ENCODE data around the gene HOMER1. TPM values are rescaled to one million over a fixed set of nuclear protein-coding genes. Genes with fewer than 3 reads are reported as not detected.

The HOMER1 gene
- polyA plus RNA-seq, 1 donor, result 3.8 TPM

- Histone ChIP-seq H3K27me3 (ENCODE audit: control insufficient read depth, insufficient read depth, low read length) (no peaks in the 10 kb centered on the region), H3K9me3 (ENCODE audit: control insufficient read depth, low read depth, low read length) (no peaks in the 10 kb centered on the region), H3K4me3 (ENCODE audit: low read length) (no peak overlapping the region), H3K36me3 (ENCODE audit: control insufficient read depth, insufficient read depth, low read length) (no peaks in the 10 kb centered on the region), H3K4me1 (ENCODE audit: control insufficient read depth, insufficient read depth, low read length) (no peaks in the 10 kb centered on the region), H3K27ac (ENCODE audit: low read length) (no peak overlapping the region)
- no peak for DNase-seq
These were observed 23.5 kb downstream of the HOMER1 start for GRCh38 chr5:79490323-79490936.

- no peak overlapping the region for H3K27ac ChIP-seq (ENCODE audit: low read length)
- no CpG with 5 or more reads among the region's 1 CpG for WGBS (ENCODE audit: insufficient coverage, low lambda C conversion rate)
- DNase-seq, result no peak
- no peaks in the 10 kb centered on the region for H3K9me3 ChIP-seq (ENCODE audit: control insufficient read depth, low read depth, low read length)
- H3K36me3 ChIP-seq (ENCODE audit: control insufficient read depth, insufficient read depth, low read length), result no peaks in the 10 kb centered on the region
- H3K4me1 ChIP-seq (ENCODE audit: control insufficient read depth, insufficient read depth, low read length), result no peaks in the 10 kb centered on the region
- no peak overlapping the region for H3K4me3 ChIP-seq (ENCODE audit: low read length)
- H3K27me3 ChIP-seq (ENCODE audit: control insufficient read depth, insufficient read depth, low read length), result no peaks in the 10 kb centered on the region
These were observed 24.2 kb downstream of the HOMER1 start for GRCh38 chr5:79489773-79490172.

GRCh38 chr5:79488775-79489174 is 25.2 kb downstream of the HOMER1 start:
- H3K4me1 ChIP-seq (ENCODE audit: control insufficient read depth, insufficient read depth, low read length), result no peaks in the 10 kb centered on the region
- no peak overlapping the region for H3K27ac ChIP-seq (ENCODE audit: low read length)
- no peaks in the 10 kb centered on the region for H3K27me3 ChIP-seq (ENCODE audit: control insufficient read depth, insufficient read depth, low read length)
- no peaks in the 10 kb centered on the region for H3K9me3 ChIP-seq (ENCODE audit: control insufficient read depth, low read depth, low read length)
- DNase-seq, result no peak
- no peaks in the 10 kb centered on the region for H3K36me3 ChIP-seq (ENCODE audit: control insufficient read depth, insufficient read depth, low read length)
- H3K4me3 ChIP-seq (ENCODE audit: low read length), result no peak overlapping the region

GRCh38 chr5:79488058-79488457 is 25.9 kb downstream of the HOMER1 start:
- H3K27ac ChIP-seq (ENCODE audit: low read length), result no peak overlapping the region
- DNase-seq, result no peak
- no peaks in the 10 kb centered on the region for H3K4me1 ChIP-seq (ENCODE audit: control insufficient read depth, insufficient read depth, low read length)
- no peaks in the 10 kb centered on the region for H3K9me3 ChIP-seq (ENCODE audit: control insufficient read depth, low read depth, low read length)
- H3K4me3 ChIP-seq (ENCODE audit: low read length), result no peak overlapping the region
- no peaks in the 10 kb centered on the region for H3K36me3 ChIP-seq (ENCODE audit: control insufficient read depth, insufficient read depth, low read length)
- WGBS (ENCODE audit: insufficient coverage, low lambda C conversion rate), result no CpG with 5 or more reads among the region's 3 CpGs
- no peaks in the 10 kb centered on the region for H3K27me3 ChIP-seq (ENCODE audit: control insufficient read depth, insufficient read depth, low read length)

- Histone ChIP-seq H3K4me1 (ENCODE audit: control insufficient read depth, insufficient read depth, low read length) (no peaks in the 10 kb centered on the region), H3K27ac (ENCODE audit: low read length) (no peak overlapping the region), H3K36me3 (ENCODE audit: control insufficient read depth, insufficient read depth, low read length) (no peaks in the 10 kb centered on the region), H3K4me3 (ENCODE audit: low read length) (no peak overlapping the region), H3K9me3 (ENCODE audit: control insufficient read depth, low read depth, low read length) (no peaks in the 10 kb centered on the region), H3K27me3 (ENCODE audit: control insufficient read depth, insufficient read depth, low read length) (no peaks in the 10 kb centered on the region)
- DNase-seq, result no peak
- no CpG with 5 or more reads among the region's 3 CpGs for WGBS (ENCODE audit: insufficient coverage, low lambda C conversion rate)
These were observed 26.7 kb downstream of the HOMER1 start for GRCh38 chr5:79487251-79487650.

GRCh38 chr5:79486116-79486515 is 27.8 kb downstream of the HOMER1 start:
- no CpG with 5 or more reads among the region's 2 CpGs for WGBS (ENCODE audit: insufficient coverage, low lambda C conversion rate)

GRCh38 chr5:79484731-79485130 is 29.2 kb downstream of the HOMER1 start:
- Histone ChIP-seq H3K36me3 (ENCODE audit: control insufficient read depth, insufficient read depth, low read length) (no peaks in the 10 kb centered on the region), H3K27ac (ENCODE audit: low read length) (no peak overlapping the region), H3K4me3 (ENCODE audit: low read length) (no peak overlapping the region), H3K27me3 (ENCODE audit: control insufficient read depth, insufficient read depth, low read length) (no peaks in the 10 kb centered on the region), H3K9me3 (ENCODE audit: control insufficient read depth, low read depth, low read length) (no peaks in the 10 kb centered on the region), H3K4me1 (ENCODE audit: control insufficient read depth, insufficient read depth, low read length) (no peaks in the 10 kb centered on the region)
- WGBS (ENCODE audit: insufficient coverage, low lambda C conversion rate), result 100% methylated on average over 1 of the region's 1 CpG
- DNase-seq, result no peak

More at GRCh38 chr5:79486116-79486515, 27.8 kb downstream of the HOMER1 start:
- Histone ChIP-seq H3K27ac (ENCODE audit: low read length) (no peak overlapping the region), H3K36me3 (ENCODE audit: control insufficient read depth, insufficient read depth, low read length) (no peaks in the 10 kb centered on the region), H3K9me3 (ENCODE audit: control insufficient read depth, low read depth, low read length) (no peaks in the 10 kb centered on the region), H3K27me3 (ENCODE audit: control insufficient read depth, insufficient read depth, low read length) (no peaks in the 10 kb centered on the region), H3K4me1 (ENCODE audit: control insufficient read depth, insufficient read depth, low read length) (no peaks in the 10 kb centered on the region), H3K4me3 (ENCODE audit: low read length) (no peak overlapping the region)
- DNase-seq, result no peak

GRCh38 chr5:79481574-79481973 is 32.4 kb downstream of the HOMER1 start:
- Histone ChIP-seq H3K4me3 (ENCODE audit: low read length) (no peak overlapping the region), H3K27ac (ENCODE audit: low read length) (no peak overlapping the region), H3K9me3 (ENCODE audit: control insufficient read depth, low read depth, low read length) (no peaks in the 10 kb centered on the region), H3K27me3 (ENCODE audit: control insufficient read depth, insufficient read depth, low read length) (no peaks in the 10 kb centered on the region), H3K4me1 (ENCODE audit: control insufficient read depth, insufficient read depth, low read length) (no peaks in the 10 kb centered on the region), H3K36me3 (ENCODE audit: control insufficient read depth, insufficient read depth, low read length) (no peaks in the 10 kb centered on the region)
- no peak for DNase-seq
- no CpG with 5 or more reads among the region's 1 CpG for WGBS (ENCODE audit: insufficient coverage, low lambda C conversion rate)

- no peak overlapping the region for H3K4me3 ChIP-seq (ENCODE audit: low read length)
- DNase-seq, result no peak
- no peaks in the 10 kb centered on the region for H3K9me3 ChIP-seq (ENCODE audit: control insufficient read depth, low read depth, low read length)
- H3K27me3 ChIP-seq (ENCODE audit: control insufficient read depth, insufficient read depth, low read length), result no peaks in the 10 kb centered on the region
- H3K27ac ChIP-seq (ENCODE audit: low read length), result no peak overlapping the region
- H3K4me1 ChIP-seq (ENCODE audit: control insufficient read depth, insufficient read depth, low read length), result no peaks in the 10 kb centered on the region
- H3K36me3 ChIP-seq (ENCODE audit: control insufficient read depth, insufficient read depth, low read length), result no peaks in the 10 kb centered on the region
- 100% methylated on average over 2 of the region's 3 CpGs for WGBS (ENCODE audit: insufficient coverage, low lambda C conversion rate)
These were observed 32.9 kb downstream of the HOMER1 start for GRCh38 chr5:79480991-79481390.

GRCh38 chr5:79475152-79475466 is 38.8 kb downstream of the HOMER1 start:
- Histone ChIP-seq H3K9me3 (ENCODE audit: control insufficient read depth, low read depth, low read length) (no peaks in the 10 kb centered on the region), H3K36me3 (ENCODE audit: control insufficient read depth, insufficient read depth, low read length) (no peaks in the 10 kb centered on the region), H3K27me3 (ENCODE audit: control insufficient read depth, insufficient read depth, low read length) (no peaks in the 10 kb centered on the region), H3K27ac (ENCODE audit: low read length) (no peak overlapping the region), H3K4me3 (ENCODE audit: low read length) (no peak overlapping the region), H3K4me1 (ENCODE audit: control insufficient read depth, insufficient read depth, low read length) (no peaks in the 10 kb centered on the region)
- WGBS (ENCODE audit: insufficient coverage, low lambda C conversion rate), result no CpG with 5 or more reads among the region's 4 CpGs
- no peak for DNase-seq

- Histone ChIP-seq H3K27ac (ENCODE audit: low read length) (no peak overlapping the region), H3K36me3 (ENCODE audit: control insufficient read depth, insufficient read depth, low read length) (no peaks in the 10 kb centered on the region), H3K9me3 (ENCODE audit: control insufficient read depth, low read depth, low read length) (no peaks in the 10 kb centered on the region), H3K27me3 (ENCODE audit: control insufficient read depth, insufficient read depth, low read length) (no peaks in the 10 kb centered on the region), H3K4me3 (ENCODE audit: low read length) (no peak overlapping the region), H3K4me1 (ENCODE audit: control insufficient read depth, insufficient read depth, low read length) (no peaks in the 10 kb centered on the region)
- DNase-seq, result no peak
These were observed 39.4 kb downstream of the HOMER1 start for GRCh38 chr5:79474367-79475151.
